Ramos (cell line): ENCODE results near the gene TAAR8.

Source experiments
- in situ Hi-C: fragments of 300-500 bp; cut with MboI; formaldehyde crosslinking; loops from one replicate; pipeline ENCODE4 v1.14.3; 2022; ENCODE audit warnings: low sequenced_read_pairs; ENCODE audit not compliant: unreplicated experiment

TAAR8 gene, protein sequence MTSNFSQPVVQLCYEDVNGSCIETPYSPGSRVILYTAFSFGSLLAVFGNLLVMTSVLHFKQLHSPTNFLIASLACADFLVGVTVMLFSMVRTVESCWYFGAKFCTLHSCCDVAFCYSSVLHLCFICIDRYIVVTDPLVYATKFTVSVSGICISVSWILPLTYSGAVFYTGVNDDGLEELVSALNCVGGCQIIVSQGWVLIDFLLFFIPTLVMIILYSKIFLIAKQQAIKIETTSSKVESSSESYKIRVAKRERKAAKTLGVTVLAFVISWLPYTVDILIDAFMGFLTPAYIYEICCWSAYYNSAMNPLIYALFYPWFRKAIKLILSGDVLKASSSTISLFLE

DNA sequence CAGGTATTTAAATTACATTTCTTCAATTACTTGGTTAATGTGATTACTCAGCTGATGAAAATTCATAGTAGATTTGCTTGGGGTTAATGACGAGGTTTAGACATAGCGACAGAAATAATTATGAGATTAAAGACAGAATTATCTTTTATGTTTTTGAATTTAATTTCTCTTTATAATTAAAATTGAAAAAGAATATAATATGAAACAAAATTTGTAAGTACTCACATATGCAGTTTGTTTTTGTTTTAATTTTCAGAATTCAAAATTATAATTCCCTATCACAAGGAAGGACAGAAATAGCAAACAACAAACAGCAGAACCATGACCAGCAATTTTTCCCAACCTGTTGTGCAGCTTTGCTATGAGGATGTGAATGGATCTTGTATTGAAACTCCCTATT is at the start of gene TAAR8:
TAAR8 (plus strand) TSS at position 301 of the 400 bp plus-strand sequence; CDS start at position 322, 21 bp downstream.
- in situ Hi-C loops: no loop called here

DNA sequence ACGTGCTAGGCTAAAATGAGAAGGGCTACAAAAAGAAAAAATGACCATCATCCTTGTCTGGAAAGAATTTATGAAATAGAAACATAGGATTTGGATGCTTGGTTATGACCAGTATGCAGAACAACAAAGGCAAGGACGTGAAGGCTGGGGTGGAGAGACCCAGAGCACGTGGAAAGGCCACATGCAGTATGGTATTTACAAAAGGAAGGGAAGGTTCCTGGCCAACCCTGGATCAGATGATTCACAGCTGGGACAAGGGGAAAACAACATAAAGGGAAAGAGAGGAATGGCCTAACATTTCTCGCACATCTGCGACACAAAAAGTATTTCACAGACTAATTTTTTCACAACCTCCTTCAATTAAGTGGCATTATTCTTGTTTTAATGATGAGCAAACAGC is 47.7 kb upstream of the TAAR8 start:
- in situ Hi-C loops: loop anchor here (25.0 kb wide), 1 partner anchor 308 kb away; the partner anchor contains the start of gene RPS12

DNA sequence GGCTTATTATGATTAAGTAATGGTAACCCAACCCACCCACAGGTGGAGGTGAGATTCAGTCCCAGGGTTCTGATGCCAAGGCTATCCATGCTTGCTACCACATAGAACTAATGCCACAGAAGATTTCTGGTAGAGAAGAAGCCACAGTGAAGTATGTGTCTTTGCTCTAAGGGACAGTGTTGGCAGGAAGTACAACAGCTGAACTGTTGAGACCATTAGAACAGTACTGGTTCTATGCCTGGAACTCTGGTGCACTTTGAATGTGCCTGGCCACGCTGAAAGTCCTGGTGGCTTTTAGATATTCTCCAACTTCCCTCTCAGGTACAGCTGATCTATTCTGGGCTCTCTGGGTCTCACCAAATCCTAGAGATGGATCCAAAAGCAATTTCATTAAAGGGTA is 47.3 kb upstream of the TAAR8 start:
- in situ Hi-C loops: loop anchor here (25.0 kb wide), 1 partner anchor 307 kb away; the partner anchor contains the start of gene RPS12

DNA sequence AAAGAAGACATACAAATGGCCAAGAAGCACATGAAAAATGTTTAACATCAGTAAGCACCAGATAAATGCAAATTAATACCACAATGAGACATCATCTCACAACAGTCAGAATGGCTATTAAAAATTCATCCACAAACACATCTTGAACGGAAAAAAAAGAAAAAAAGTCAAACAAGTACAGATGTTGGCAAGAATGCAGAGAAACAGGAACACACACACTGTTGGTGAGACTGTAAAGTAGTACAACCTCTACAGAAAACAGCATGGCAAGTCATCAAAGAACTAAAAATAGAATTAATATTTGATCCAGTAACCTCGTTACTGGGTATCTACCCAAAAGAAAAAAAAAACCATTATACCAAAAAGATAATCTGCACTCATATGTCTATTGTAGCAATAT is 46.0 kb upstream of the TAAR8 start:
- in situ Hi-C loops: loop anchor here (25.0 kb wide), 1 partner anchor 306 kb away; the partner anchor contains the start of gene RPS12

DNA sequence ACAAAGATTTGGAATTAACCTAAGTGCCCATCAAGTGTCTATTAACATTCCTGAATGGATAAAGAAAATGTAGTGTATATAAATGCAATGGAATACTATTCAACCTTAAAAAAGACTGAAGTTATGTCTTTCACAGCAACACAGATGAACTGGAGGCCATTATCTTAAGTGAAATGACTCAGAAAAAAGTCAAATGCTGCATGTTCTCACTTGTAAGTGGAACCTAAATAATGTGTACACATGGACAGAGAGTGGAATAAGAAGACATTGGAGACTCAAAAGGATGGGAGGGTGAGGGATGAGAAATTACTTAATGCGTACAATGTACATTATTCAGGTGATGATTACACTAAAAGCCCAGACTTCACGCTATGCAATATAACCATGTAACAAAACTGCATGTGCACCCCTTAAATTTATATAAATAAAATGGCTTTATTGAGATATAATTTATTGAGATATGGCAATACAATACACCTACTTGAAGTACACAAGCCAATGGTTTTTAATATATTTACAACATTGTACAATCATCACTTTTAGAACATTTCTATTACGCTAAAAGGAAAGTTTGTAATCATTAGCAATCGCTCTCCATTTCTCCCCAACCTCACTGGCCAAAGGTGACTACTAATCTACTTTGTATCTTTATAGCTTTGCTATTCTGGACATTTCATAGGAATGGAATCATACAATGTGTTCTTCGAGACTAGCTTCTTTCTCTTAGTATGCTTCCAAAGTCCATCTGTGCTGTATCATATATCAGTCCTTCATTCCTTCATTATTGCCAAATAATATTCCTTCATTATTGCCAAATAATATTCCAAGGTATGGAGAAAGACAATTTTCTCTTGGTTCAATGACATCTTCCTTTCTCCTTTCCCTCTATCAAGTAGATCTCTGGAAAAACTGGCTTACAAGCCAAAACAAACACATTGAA is 45.3 kb upstream of the TAAR8 start:
- in situ Hi-C loops: loop anchor here (25.0 kb wide), 1 partner anchor 305 kb away; the partner anchor contains the start of gene RPS12

DNA sequence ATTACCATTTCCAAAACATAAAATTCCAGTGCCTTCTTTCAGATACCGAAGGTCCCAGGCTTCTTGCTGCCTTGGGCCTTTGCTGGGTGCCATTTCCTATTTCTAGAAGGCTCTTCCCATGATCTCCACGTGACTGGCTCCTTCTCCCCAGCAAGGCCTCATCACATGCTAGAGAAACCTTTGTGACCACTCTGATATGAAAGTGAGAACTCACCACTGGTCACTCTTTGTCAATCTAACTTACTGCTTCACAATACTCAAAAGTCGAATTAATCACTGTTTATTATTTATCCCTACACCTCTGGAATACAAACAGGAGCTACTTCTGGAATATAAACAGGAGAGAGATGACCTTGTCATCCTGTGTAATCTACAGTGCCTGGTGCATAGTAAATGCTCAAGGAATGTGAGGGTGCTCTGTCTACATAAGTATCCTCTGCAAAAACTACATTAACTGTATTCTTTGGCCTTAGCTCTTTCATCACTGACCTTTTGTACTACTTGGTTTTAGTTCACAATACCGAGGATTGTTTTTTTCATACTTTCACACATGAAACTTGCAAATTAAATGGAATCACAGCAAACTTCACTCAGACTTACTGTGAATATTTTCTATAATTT is 41.2 kb upstream of the TAAR8 start:
- in situ Hi-C loops: loop anchor here (25.0 kb wide), 1 partner anchor 301 kb away; the partner anchor contains the start of gene RPS12

DNA sequence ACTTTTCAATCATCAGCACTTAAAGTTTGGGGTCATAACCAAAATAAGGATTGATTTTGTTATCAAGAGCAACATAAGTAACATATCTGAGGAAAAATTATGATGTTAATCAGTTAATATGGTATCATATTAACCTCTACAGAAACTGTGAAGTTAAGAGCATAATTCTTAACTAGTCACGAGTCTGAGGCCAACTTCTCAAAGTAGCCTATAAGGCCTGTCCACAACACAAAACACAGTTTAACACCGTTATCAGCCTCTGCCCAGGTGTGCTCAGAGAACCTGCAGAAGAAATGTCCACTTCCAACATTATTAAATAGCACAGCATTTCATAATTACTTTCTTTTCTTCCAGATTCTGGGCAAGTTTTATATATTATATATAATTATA is 40.6 kb upstream of the TAAR8 start:
- in situ Hi-C loops: loop anchor here (25.0 kb wide), 1 partner anchor 300 kb away; the partner anchor contains the start of gene RPS12

DNA sequence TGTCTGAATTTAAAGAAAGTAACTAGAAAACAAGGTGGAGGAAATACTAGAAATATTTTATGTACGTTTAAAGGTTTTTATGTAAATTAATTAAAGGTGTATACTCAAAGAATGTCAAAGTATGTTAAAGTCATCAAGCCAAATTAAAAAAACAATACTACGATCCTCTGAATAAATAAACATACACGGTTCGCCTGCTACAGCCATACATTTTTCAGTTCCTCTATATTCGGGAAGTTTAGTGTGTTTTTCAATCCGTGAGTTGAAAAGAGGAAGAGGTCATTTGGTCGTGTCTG is 40.2 kb upstream of the TAAR8 start:
- in situ Hi-C loops: loop anchor here (25.0 kb wide), 1 partner anchor 300 kb away; the partner anchor contains the start of gene RPS12

DNA sequence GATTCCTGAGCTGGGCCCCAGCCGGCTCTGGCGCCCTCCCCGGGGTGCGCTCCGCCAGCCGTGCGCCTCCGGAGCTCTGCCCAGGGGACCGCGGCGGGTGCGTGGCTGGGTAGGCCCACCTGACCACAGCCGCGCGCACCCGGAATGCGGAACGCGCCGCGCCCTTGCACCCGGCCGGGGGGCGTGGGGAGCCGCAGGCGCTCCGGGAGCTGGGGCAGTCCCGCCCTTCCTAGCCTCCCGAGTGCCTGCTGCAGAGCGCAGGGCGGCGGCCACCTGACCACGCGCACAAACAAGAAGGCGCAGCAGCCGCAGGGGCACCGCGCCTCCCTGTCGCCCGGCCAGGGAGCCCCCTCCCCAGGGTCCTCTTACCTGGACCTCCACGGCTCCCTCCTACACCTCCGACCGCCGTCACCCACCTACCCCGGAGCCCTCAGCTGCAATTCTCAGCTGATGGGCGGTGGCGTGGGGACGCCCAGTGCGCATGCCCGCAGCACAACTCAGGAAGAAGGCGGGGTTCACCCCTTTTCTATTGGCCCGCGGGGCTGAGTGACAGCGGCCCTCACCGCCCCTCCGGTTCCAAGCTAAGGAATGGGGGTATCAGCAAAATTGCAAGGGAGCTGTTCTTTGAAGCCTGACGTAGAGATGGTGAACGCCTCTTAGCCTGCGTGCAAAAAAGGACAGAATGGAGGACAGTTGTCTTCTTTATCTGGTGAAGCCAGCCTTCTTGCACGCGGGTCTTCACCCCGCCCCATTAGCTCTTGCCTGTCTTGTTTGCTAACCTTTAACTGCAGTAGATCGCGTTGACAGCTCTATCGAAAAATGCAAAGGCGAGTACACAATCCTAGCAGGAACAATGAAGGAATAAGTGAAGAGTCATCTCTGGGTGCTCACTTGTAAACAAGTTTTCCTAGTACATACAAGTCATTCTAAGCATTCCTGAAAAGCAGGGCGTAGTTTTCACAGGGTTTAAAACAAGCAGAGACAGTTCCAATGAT is 39.5 kb upstream of the TAAR8 start, which contains the start of gene STX7:
STX7 (minus strand) TSS at position 479 of the 995 bp plus-strand sequence. CDS start 9,586 bp downstream, outside the sequence.
- in situ Hi-C loops: loop anchor here (25.0 kb wide), 1 partner anchor 299 kb away; the partner anchor contains the start of gene RPS12

DNA sequence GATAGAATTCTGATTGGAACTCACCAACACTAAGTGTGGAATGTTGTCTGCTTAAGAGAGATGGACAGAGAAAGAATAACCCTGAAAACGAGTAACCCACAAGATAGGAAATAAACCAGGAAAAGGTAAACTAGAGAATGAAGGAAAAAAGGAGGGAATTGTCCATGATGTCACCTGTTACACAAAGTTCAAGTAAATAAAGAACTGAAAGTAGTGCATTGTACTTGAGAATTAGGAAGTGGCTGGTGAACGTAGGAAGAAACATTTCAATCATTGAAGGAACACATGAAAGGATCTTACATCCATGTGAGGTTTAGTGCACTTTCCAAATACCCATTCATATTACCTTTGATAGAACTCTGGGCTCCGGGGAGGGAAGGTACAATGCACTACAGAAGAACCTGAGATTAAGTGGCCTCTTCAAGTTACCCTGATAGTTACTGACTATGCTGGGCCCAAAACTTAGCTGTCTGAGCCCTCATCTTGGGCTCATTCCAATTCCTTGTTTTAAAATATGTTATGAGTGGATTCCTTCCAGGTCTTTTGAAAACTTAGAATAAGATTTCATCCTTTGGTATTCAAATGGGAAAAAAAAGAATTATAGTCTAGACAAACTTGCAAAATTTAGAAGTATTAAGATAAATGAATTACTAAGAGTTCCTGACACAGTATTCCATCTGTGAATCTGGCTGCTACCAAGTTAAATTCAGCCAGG is 38.5 kb upstream of the TAAR8 start:
- in situ Hi-C loops: loop anchor here (25.0 kb wide), 1 partner anchor 298 kb away; the partner anchor contains the start of gene RPS12

DNA sequence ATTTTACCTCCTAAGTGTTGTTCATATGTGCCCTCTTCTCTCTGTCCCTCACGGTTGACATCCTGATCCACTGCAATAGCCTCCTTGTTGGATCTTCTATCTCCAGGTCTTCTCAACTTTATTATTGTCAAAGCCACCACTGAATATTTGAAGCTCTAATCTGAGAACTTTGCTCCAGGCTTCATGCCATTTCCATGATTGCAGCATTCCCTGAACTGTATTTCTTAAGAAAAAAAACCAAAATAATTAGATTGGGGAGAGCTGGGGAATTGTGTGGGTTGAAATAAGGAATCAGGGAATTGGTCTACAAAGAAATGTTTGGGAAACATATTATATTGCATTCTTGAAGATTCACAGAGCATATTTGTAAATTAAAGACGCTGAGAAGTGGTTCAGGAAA is 37.1 kb upstream of the TAAR8 start:
- in situ Hi-C loops: loop anchor here (25.0 kb wide), 1 partner anchor 297 kb away; the partner anchor contains the start of gene RPS12

DNA sequence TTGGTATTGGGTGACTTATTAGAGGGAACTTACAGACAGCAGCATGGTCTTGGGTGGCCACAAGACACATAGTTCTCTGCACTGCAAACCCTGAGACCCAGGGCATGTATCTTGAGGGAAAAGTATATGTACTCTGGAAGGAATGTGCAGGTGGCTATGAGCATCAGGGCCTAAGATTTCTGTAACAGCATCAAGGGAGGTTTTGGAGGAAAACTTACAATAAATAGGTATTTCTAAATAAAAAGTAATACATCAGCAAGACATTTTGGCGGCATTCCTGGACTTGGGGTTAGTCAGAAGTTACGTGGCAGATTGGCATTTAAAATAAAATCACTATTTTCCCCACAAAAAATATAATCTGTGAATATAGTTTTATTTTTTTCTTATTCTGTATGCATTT is 31.5 kb upstream of the TAAR8 start:
- in situ Hi-C loops: loop anchor here (25.0 kb wide), 1 partner anchor 291 kb away; the partner anchor contains the start of gene RPS12

DNA sequence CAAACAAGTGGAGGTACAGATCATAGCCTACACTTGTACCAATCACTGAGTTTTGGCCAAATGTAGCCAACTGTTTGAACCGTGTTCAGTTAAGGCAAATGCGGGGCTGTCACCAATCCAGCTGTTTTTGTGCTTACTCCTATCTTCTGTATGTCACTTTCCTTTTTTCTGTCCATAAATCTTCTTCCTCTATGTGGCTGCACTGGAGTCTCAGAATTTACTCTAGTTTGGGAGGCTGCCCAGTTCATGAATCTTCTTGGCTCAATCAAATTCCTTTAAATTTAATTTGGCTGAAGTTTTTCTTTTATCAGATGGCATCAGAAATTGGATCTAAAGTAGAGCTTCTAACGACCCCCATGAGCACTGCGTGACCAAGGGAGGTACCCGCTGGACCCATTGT is 27.8 kb upstream of the TAAR8 start:
- in situ Hi-C loops: loop anchor here (25.0 kb wide), 2 partner anchors 238 to 288 kb away; partner anchors contain the start of genes RPS12 and VNN2

DNA sequence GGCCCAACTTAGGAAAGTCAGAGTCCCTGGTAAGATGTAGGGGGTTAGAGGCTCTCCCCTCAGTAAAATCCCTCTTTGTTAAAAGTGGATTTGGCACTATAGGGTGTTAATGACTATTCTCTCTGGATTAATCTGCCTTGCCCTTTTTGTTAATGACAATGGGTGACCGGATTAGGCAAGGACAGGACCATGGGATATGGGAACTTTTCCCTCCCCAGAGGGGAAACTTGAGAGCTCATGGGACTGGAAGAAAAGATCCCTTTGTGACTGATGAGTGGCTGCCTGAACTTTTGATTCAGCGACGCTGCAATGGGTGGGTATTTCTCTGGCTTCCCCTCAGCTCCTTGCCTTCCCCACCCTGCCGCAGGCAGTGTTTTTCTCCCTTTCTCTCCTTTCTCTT is 26.6 kb upstream of the TAAR8 start:
- in situ Hi-C loops: loop anchor here (25.0 kb wide), 1 partner anchor 236 kb away; the partner anchor contains the start of gene VNN2

DNA sequence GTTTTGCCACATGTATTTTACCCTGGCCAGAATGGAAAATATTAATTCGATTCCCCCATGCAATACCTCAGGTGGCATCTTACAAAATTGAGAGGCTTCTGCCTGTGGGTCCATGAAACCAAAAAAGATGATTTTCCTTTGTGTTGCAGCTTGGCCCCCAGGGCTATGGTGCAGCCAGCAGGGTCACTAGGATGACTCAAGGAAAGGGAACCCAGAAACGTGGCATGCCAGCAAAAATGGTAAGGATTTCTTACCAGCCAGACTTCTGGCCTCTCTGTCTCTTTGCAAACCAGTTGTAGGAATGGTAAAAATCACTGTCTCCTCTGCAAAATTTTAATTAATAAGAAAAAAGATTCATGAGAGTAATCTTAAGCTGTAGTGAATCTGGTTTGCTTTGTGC is 26.0 kb upstream of the TAAR8 start:
- in situ Hi-C loops: loop anchor here (25.0 kb wide), 1 partner anchor 236 kb away; the partner anchor contains the start of gene VNN2

DNA sequence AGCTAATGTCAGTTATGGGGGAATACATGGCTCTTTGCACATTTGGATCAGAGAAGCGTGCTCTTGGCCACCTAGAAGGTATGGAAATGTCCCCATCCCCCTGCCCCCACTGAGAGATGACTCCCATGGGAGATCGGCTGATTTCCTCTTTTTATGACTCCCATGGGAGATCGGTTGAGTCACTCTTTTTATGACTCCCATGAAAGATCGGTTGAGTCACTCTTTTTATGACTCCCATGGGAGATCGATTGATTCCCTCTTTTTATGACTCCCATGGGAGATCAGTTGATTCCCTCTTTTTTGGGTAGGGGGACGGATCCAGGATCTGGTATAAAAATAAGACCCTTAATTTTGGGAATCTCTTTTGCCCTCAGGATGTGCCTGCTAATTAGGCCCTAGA is 24.7 kb upstream of the TAAR8 start:
- in situ Hi-C loops: loop anchor here (25.0 kb wide), 1 partner anchor 235 kb away; the partner anchor contains the start of gene VNN2

DNA sequence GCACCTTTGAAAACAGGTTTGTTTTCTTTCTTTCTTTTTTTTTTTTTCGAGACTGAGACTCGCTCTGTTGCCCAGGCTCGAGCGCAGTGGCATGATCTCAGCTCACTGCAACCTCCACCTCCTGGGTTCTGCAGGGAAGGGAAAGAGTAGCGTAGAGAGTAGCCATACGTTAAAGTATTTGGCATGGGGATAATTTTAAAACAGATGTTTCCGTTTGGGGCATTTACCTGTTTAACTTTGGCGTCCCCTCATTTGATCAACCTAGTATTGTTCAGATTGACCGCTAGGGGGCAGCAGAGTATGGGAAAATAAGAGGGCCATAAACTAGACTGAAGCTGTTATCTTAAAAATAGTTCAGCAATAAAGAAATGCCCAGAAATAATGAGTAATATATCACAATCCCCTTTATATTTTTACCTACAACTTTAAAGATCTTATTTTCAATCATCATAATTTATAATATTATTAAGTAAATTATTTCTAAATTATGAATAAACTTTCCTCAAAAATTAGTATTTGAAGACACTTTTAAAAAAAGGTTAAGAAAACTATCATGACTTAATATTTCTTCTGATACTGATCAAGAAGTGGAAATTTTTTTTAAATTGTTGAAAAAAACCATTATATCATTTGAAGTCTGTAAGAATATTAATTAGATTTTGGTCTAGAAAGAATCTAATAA is 22.0 kb upstream of the TAAR8 start:
- in situ Hi-C loops: loop anchor here (25.0 kb wide), 1 partner anchor 232 kb away; the partner anchor contains the start of gene VNN2
